Tongue (tissue), 2 donors: ENCODE results near the gene SSMEM1. TPM values are rescaled to one million over a fixed set of nuclear protein-coding genes. Genes with fewer than 3 reads are reported as not detected.
"Not testable (repeated sequence)": the region's sequence is repeated elsewhere in the genome, so short reads cannot be mapped to it uniquely, and the experiment has no call there.

ENCODE experiments used
- DNase-seq: peaks from one replicate; pipeline ENCODE4 v3.0.0-alpha.2; 2015
- total RNA-seq: library from RNA; depleted of rRNA; stranded (reverse); fragments of >200 nt; gene quantifications from one replicate; pipeline ENCODE4 v1.2.3, GENCODE V29; 2014

Gene SSMEM1
- not detected for total RNA-seq

- no peak for DNase-seq
Measured at GRCh38 chr7:130207642-130208041, at the start of gene SSMEM1. TSS of gene SSMEM1 (plus strand) at chr7:130207860. CDS start at chr7:130207911, 51 bp downstream.

GRCh38 chr7:130160023-130160422 lies 47.6 kb upstream of the SSMEM1 start:
- DNase-seq = no peak

DNA sequence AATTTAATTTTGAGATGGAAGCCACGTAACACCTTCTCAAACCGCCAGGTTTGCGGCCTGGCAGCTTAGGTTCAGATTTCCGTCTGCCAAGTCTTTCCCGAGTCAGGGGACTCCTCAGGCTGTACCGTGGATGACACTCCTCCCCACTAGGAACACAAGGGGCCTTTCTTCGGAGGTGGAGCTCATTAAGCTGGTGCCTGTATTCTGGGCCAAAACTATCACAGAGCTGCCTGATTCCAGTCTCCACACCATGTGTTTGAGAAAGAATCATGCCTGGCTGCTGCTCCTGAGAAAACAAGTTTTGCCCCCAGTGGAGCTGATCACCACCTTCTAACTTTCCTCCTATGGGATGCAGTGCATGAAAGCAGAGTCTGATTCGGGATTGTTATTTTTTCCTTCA lies 47.2 kb upstream of the SSMEM1 start:
- DNase-seq = peak; percentile 56

GRCh38 chr7:130162196-130162595 lies 45.5 kb upstream of the SSMEM1 start:
- no peak for DNase-seq

DNA sequence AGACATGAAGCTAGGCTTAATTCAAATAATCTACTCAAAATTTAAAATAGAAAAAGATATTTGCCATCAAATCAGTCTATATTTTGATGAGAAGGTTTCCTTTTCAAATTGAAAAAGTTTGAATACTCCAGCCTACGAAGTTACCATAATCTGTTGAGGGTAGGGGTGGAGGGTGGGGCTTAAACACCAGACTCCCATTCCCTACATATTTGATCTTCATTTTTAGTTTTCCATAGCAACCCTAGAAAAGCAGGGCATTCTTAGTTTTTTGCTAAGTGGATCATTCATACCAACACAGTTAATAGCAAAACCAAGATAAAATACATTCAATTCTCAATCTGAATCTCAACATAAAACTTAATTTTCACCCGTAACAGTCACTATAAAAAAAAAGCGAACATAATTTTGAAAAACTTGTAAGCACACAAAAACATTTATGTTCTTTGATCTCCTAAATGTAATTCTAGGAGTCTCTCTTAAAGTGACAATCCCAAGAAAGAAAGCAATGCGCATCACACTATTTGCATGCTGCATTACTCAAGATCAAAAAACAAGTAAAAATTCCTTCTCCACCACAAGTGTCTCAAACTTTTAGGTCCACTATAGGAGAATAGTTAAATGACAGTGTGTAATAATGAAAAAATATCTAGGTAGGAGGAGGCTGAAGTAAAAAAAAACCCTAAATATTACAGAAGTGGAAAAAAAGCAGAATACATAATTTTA lies 33.3 kb upstream of the SSMEM1 start:
- DNase-seq = no peak

- no peak for DNase-seq
Measured at GRCh38 chr7:130178251-130178650, 29.4 kb upstream of the SSMEM1 start.

GRCh38 chr7:130179631-130180030 lies 28.0 kb upstream of the SSMEM1 start:
- DNase-seq = no peak

DNA sequence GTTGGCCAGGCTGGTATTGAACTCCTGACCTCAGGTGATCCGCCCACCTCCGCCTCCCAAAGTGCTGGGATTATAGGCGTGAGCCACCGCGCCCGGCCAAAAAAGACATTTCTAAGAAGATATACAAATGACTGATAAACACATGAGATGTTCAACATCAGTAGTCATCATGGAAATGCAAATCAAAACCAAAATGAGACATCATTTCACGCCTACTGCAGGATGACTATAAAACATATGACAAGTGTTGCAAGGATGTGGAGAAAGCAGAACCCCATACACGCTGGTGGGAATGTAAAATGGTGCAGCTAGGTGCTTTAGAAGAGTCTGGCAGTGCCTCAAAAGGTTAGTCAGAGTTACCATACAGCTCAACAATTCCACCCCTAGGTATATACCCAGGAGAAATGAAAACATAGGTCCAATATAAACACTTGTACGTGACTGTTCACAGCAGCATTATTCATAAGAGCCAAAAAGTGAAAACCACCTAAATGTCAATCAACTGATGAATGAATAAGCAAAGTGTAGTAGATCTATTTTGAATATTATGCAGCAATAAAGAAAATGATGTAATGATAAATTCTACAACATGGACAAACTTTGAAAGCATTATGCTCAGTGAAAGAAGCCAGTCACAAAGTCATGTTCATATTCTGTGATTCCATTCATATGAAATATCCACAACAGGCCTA lies 26.9 kb upstream of the SSMEM1 start:
- no peak for DNase-seq

DNA sequence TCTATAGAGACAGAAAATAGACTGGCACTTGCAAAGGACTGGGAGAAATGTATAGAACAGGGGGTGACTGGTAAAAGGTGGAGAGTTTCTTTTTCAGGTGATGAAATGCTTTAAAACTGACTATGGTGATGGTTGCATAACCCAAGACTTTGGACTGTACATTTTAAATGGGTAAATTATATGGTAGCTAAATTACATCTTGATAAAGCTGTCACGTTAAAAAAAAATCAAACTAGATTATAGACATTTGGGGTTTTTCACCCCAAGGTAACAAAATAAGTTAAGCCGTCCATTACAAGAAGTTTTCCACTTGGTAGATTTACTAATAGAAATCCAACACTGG lies 26.4 kb upstream of the SSMEM1 start:
- no peak for DNase-seq

DNA sequence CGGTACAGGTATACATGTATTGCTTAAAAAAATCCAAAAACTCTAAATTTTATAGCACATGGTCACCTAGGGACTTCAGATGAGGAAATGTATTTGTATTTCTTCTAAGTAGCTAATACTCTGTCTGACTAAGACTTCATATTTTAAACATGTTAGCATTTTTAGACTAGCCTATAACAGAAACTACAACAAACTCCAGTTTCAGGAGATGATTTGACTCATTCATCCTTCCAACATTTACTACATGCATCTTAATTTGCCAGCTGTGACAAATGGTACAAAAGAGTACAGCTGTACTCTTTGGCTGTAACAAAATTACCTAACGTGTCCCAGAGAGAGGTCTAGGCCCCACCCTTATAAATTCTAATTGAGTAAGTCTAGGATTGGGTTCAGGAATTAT lies 24.7 kb upstream of the SSMEM1 start:
- DNase-seq = peak; percentile 21

GRCh38 chr7:130184349-130184748 lies 23.3 kb upstream of the SSMEM1 start:
- not testable (repeated sequence) for DNase-seq

DNA sequence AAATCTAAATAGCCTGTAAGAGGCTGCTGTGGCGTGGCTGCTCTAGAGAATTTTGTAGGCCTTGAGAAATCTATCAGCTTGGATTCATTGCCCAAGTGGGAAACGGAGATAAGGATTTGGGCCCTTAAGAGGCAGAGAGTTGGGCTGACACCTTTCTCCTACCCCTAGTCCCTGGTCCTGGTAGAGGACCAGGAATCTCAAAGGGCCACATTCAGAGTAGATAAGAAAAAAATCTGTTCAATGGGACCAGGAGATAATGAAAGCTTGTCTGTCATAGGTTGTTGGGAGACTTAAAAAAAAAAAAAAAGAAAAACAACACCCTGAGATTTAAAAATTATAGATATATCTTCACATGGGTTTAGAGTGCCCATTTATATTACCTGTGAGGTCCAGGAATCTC lies 20.3 kb upstream of the SSMEM1 start:
- no peak for DNase-seq

GRCh38 chr7:130189343-130189742 lies 18.3 kb upstream of the SSMEM1 start:
- no peak for DNase-seq

GRCh38 chr7:130191791-130192190 lies 15.9 kb upstream of the SSMEM1 start:
- no peak for DNase-seq

- no peak for DNase-seq
Measured at GRCh38 chr7:130195396-130195795, 12.3 kb upstream of the SSMEM1 start.

- no peak for DNase-seq
Measured at GRCh38 chr7:130196476-130196875, 11.2 kb upstream of the SSMEM1 start.

DNA sequence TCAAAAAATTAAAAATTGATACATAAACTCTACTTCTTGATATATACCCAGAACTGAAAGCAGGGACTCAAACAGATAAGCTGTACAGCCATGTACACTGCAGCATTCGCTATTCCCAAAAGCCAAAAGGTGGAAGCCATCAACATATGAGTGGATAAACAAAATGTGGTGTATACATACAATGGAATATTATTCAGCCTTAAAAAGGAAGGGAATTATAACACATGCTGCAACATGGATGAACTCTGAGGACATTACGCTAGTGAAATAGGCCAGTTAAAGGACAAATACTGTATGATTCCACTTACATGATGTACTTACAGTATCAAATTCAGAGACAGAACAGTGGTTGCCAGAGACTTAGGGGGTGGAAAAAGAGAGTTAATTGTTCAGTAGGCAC lies 10.6 kb upstream of the SSMEM1 start:
- no peak for DNase-seq

GRCh38 chr7:130201796-130202195 lies 5.9 kb upstream of the SSMEM1 start:
- DNase-seq = no peak

DNA sequence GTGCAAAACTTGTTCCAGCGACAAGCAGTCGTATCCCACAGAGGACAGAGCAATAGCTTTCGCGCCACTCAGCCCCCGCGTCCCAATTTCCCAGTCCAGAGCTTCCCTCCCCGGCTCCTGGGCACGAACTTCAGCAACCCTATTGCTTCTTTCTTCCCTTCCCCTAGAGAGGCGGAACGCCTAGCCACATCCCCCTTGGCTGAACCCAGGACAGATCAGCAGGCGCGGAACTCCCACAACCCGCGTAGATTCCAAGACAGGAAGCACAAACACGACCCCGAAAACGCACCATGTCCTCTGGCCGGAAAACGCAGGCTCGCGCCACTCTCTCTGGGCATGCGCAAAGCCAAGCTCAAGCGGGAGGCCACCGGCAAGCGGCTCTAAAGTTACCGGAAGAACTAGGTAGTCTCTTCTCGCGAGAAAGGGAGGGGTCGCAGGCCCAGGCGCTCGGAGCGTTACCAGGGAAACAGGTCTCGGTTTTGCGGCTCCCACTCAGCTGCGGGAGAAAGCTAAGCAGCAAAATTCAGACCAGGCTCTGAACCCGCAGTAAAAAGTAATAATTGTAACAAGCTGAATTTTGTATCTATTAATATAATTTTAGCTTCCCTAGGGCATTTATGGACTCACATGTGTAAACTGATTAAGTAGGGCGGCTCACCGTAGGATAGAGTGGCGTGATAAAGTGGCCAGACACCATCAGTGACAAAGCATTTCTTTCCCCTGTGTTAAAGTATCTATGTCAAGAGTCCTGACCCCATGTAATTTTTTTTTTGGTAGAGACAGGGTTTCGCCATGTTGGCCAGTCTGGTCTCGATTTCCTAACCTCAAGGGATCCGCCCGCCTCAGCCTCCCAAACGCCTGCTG lies 2.3 kb upstream of the SSMEM1 start, which contains the start of gene TMEM209:
Gene TMEM209 (minus strand): TSS at position 323 of the 864 bp plus-strand sequence. CDS start 31 bp downstream, at position 292.
- DNase-seq = peak; percentile 100

DNA sequence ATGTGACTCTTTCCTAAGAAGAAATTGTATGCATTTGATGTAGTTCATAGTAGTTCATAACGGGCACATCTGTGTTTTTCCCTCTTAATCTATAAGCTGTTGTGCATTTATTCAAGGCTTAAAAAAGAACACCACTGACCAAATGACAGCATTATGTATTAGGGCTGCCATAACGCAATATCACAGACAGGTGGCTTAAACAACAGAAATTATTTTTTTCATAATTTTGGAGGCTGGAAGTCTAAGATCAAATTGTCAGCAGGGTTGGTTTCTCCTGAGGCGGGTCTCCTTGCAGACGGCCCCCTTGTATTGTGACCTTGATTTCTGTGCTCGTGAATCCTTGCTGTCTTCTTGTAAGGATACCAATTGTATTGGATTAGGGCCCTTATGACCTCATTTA lies 627 bp upstream of the SSMEM1 start:
- no peak for DNase-seq

DNA sequence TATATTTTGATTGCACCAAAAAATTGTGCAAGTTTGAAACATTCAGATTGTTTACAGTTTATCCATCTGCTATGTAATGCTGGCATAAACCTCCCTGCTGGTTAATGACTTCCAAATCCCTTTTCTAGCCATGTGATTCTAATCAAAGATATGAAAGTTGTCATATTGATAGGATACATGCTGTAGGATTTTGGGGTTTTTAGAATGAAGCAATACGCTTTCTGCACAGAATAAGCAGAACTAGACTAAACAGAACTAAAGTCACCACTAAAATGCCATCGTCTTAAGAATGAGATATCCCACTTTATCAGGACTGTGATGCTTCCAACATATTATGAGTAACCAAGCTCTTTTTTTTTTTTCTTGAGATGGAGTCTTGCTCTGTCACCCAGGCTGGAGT lies 856 bp downstream of the SSMEM1 start:
- DNase-seq = no peak

- DNase-seq = peak; percentile 21
Measured at GRCh38 chr7:130210181-130210935, 2.7 kb downstream of the SSMEM1 start.
